HL-60/S4 (cell line): ENCODE results near the gene C20orf173.

Experiments
- in situ Hi-C: fragments of 300-500 bp; cut with MboI; formaldehyde crosslinking; loops from 2 replicates; pipeline ENCODE4 v1.14.3; 2022; ENCODE audit warnings: low sequenced_read_pairs

C20orf173 gene

GRCh38 chr20:35508493-35509218, 20.8 kb downstream of the C20orf173 start:
- in situ Hi-C loops, result no loop called here

GRCh38 chr20:35506872-35507638, 22.4 kb downstream of the C20orf173 start:
- in situ Hi-C loops, result no loop called here

DNA sequence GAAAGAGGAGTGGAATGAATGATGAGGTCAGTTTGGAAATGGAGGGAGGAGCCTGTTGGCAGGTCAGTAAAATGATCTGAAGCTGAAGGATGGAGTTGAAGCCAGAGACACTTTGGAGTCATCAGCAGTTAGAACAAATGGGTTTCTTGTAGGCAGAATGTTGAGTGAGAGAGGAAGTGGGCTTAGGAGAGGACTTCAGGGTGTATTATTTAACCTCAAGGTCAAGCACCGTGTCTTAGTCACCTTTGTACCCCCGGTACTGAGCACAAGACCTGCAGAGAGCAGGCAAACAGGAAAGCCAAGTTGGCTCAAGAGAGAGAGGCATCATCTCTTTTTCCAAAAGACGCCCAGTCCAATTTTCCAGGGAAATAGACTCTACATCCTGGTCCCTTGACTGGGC, 23.3 kb downstream of the C20orf173 start:
- in situ Hi-C loops, result no loop called here

DNA sequence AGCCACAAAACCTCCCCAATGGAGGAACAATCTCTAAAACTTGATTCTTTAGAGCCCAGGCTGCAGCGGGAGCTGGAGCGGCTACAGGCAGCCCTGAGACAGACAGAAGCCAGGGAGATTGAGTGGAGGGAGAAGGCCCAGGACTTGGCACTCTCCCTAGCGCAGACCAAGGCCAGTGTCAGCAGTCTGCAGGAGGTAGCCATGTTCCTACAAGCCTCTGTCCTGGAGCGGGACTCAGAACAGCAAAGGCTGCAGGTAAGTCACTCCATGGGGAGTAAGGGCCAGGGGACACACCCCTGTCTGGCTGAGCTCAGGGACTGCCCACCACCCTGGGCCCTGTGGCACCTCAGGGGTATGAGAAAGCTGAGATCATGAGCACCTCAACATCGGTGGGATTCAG, 24.7 kb downstream of the C20orf173 start:
- in situ Hi-C loops, result no loop called here

DNA sequence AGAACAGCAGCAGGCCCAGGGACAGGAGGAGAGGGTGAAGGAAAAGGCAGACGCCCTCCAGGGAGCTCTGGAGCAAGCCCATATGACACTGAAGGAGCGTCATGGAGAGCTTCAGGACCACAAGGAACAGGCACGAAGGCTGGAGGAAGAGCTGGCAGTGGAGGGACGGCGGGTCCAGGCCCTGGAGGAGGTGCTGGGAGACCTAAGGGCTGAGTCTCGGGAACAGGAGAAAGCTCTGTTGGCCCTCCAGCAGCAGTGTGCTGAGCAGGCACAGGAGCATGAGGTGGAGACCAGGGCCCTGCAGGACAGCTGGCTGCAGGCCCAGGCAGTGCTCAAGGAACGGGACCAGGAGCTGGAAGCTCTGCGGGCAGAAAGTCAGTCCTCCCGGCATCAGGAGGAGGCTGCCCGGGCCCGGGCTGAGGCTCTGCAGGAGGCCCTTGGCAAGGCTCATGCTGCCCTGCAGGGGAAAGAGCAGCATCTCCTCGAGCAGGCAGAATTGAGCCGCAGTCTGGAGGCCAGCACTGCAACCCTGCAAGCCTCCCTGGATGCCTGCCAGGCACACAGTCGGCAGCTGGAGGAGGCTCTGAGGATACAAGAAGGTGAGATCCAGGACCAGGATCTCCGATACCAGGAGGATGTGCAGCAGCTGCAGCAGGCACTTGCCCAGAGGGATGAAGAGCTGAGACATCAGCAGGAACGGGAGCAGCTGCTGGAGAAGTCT, 25.5 kb downstream of the C20orf173 start:
- in situ Hi-C loops, result no loop called here

- in situ Hi-C loops, result no loop called here
These were observed 26.2 kb downstream of the C20orf173 start for GRCh38 chr20:35503281-35503680.

DNA sequence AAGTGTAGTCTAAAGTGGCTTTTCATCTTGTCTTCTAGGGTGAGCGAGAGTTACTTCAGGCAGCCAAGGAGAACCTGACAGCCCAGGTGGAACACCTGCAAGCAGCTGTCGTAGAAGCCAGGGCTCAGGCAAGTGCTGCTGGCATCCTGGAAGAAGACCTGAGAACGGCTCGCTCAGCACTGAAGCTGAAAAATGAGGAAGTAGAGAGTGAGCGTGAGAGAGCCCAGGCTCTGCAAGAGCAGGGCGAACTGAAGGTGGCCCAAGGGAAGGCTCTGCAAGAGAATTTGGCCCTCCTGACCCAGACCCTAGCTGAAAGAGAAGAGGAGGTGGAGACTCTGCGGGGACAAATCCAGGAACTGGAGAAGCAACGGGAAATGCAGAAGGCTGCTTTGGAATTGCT, 27.1 kb downstream of the C20orf173 start:
- in situ Hi-C loops, result no loop called here

GRCh38 chr20:35499271-35499670, 30.2 kb downstream of the C20orf173 start:
- in situ Hi-C loops, result no loop called here

DNA sequence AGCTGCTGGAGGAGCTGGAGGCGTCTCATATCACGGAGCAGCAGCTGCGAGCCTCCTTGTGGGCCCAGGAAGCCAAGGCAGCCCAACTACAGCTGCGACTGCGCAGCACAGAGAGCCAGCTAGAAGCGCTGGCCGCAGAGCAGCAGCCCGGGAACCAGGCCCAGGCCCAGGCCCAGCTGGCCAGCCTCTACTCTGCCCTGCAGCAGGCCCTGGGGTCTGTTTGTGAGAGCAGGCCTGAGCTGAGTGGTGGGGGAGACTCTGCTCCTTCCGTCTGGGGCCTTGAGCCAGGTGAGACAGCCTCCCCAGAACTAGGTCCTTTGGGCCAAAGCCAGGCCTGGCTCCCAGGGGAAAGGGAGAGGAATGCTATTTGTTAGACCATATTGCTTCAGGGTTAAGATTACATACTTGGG, 31.7 kb downstream of the C20orf173 start:
- in situ Hi-C loops, result no loop called here

GRCh38 chr20:35497320-35497719, 32.1 kb downstream of the C20orf173 start:
- in situ Hi-C loops, result no loop called here

GRCh38 chr20:35496481-35496880, 33.0 kb downstream of the C20orf173 start:
- in situ Hi-C loops, result no loop called here

DNA sequence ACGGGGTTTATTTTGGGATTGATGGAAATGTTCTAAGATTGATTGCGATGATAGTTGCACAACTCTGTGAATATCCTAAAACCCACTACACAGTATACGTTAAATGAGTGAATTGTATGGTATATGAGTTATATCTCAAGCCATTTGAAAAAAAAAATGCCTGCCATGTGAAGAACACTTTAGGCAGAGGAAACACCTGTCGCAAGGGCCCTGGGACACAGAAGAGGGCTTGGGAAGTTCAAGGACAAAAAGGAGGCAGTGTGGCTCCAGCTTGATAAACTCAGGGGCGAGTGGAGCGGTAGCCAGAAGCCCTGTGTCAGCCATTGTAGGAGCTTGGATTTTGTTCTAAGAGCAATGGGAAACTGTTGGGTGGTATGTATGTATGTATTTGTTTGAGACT, 37.1 kb downstream of the C20orf173 start:
- in situ Hi-C loops, result no loop called here

GRCh38 chr20:35491823-35492222, 37.6 kb downstream of the C20orf173 start:
- in situ Hi-C loops, result no loop called here

DNA sequence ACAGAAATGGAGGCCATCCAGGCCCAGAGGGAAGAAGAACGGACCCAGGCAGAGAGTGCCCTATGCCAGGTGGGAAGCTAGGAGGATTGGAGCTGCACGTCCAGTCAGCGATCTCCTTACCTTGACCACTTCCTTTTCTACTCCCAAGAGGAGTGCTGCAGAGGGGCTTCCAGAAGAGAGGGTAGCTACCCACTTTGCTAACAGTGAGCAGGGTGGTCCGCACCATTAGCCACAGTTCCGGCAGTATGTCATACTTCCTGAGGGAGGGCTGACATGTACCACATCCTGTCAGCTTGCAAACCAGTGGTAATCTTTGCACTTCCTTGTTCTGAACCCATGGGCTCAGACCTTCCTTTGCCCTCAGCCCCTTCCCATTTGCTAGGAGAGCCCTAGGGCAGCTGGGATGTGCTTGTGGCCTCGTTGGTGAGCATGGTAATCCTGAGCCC, 38.7 kb downstream of the C20orf173 start:
- in situ Hi-C loops, result no loop called here

DNA sequence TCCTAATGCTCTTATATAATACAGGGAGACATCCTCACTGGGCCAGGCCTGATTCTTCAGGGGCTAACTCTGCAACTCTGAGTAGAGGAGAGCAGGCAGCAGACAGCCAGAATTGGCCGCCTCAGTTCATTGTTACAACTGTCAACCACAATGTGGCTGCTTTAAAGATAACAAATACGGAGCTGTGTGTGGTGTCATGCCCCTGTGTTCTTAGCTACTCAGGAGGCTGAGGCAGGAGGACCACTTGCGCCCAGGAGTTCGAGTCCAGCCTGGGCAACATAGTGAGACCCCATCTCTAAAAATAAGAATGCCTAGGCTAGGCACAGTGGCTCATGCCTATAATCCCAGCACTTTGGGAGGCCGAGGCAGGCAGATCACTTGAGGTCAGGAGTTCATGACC, 39.7 kb downstream of the C20orf173 start:
- in situ Hi-C loops, result no loop called here

- in situ Hi-C loops, result no loop called here
These were observed 42.0 kb downstream of the C20orf173 start for GRCh38 chr20:35487479-35487878.

- in situ Hi-C loops, result no loop called here
These were observed 49.7 kb downstream of the C20orf173 start for GRCh38 chr20:35479798-35480197.

DNA sequence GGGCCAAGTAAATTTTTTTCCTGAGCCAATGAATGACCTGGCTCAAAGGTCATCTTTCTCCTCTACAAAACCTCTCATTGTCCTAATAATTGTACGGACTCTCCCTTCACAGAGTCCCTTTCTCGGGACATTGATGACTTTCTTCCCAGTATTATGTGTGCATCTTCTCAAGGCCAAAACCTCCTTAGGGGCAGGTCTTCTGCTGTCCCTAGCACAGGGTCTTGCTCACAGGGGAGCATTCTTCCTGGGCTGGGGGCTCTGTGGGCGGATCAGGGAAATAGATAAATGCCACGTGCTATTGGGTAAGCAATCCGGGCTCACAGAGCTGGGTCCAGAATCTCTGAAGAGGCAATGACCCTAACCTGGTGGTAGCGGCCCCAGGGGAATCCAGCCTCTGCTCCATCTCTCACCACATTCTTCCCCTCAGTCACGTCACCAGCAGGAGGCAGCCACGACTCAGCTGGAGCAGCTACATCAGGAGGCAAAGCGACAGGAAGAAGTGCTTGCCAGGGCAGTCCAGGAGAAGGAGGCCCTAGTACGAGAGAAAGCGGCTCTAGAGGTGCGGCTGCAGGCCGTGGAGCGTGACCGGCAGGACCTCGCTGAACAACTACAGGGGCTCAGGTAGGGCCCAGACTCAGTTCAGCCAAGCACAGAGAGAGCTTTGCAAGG, 50.5 kb downstream of the C20orf173 start:
- in situ Hi-C loops, result no loop called here
